ENCODE data around the gene FGF14. TPM values are rescaled to one million over a fixed set of nuclear protein-coding genes. Genes with fewer than 3 reads are reported as not detected.

The FGF14 gene
- total RNA-seq, 1 donor from 2014 or later: 1.7 TPM

DNA sequence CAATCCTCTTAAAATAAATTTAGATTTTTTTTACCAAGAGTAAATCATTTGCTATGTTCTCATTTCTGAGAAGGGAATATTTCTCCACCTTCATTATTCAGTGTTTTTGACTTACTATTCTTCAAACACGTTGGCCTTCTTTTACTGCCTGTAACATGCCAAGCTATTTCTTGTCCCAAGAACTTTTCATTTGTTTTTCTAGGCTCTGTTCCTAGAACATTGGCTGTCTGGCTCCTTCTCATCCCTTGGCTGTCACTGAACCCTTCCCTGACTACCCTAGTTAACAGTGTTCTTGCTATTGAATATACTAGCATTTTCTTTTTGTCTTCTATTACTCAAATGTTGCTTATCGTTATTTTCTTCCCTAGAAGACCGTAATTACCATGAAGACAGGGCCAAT is 701.2 kb downstream of the FGF14 start:
- Mint-ChIP-seq H3K4me3 (no peak overlapping the region), H3K27me3 (ENCODE audit: low read depth) (peaks cover 19% of the 10 kb centered on the region), H3K36me3 (ENCODE audit: low read depth) (no peaks in the 10 kb centered on the region), H3K9me3 (no peaks in the 10 kb centered on the region), H3K4me1 (no peaks in the 10 kb centered on the region), H3K27ac (ENCODE audit: unreplicated experiment) (no peak overlapping the region)
- no peak for DNase-seq (ENCODE audit: low read depth, low spot score)
- TF ChIP-seq, protein P1, sequence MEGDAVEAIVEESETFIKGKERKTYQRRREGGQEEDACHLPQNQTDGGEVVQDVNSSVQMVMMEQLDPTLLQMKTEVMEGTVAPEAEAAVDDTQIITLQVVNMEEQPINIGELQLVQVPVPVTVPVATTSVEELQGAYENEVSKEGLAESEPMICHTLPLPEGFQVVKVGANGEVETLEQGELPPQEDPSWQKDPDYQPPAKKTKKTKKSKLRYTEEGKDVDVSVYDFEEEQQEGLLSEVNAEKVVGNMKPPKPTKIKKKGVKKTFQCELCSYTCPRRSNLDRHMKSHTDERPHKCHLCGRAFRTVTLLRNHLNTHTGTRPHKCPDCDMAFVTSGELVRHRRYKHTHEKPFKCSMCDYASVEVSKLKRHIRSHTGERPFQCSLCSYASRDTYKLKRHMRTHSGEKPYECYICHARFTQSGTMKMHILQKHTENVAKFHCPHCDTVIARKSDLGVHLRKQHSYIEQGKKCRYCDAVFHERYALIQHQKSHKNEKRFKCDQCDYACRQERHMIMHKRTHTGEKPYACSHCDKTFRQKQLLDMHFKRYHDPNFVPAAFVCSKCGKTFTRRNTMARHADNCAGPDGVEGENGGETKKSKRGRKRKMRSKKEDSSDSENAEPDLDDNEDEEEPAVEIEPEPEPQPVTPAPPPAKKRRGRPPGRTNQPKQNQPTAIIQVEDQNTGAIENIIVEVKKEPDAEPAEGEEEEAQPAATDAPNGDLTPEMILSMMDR (conservative IDR thresholded peaks at IDR 0.05): no peak

DNA sequence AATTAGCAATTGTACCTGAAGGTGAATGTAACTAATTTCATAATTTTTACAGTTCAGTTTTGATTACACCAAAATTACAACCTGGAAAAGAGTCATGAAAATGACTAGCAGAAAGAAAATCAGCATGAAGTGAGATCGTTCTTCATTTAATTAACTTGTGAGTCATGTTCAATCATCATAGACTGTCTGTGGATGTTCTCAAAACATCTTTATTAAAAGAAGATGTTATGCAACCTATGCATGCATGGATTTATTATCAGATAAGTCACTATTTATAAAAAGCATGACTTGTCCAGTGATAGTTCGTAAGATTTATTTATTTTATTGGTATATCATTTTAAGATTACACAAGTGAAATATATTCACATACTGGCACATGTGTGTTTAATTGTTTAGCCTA is 703.4 kb downstream of the FGF14 start:
- H3K27me3 Mint-ChIP-seq (ENCODE audit: low read depth): peaks cover 33% of the 10 kb centered on the region
- no peaks in the 10 kb centered on the region for H3K9me3 Mint-ChIP-seq
- H3K4me3 Mint-ChIP-seq: no peak overlapping the region
- no peak overlapping the region for H3K27ac Mint-ChIP-seq (ENCODE audit: unreplicated experiment)
- TF ChIP-seq, protein P1 (conservative IDR thresholded peaks at IDR 0.05): no peak
- no peaks in the 10 kb centered on the region for H3K4me1 Mint-ChIP-seq
- DNase-seq (ENCODE audit: low read depth, low spot score): no peak
- no peaks in the 10 kb centered on the region for H3K36me3 Mint-ChIP-seq (ENCODE audit: low read depth)

DNA sequence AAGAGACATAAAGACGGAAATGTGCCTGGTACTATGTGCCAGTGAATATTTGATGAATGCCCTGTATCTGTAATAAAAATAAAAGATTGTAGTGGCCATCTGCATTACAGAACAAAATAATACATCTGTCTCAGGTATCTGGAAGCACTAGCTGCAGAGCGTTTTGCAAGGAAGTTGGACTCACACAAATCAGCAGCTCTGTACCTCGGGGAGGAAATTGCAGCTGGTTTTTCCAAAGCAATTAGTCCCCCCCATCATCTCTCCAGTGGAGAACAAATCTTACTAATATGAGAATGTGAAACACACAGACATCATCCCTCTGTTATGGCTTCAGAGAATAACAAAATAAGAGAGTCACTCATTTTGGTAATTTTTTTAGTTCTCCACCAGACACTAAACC is 704.1 kb downstream of the FGF14 start:
- no peak overlapping the region for H3K27ac Mint-ChIP-seq (ENCODE audit: unreplicated experiment)
- no peak overlapping the region for H3K4me3 Mint-ChIP-seq
- DNase-seq (ENCODE audit: low read depth, low spot score): no peak
- TF ChIP-seq, protein P1 (conservative IDR thresholded peaks at IDR 0.05): no peak
- no peaks in the 10 kb centered on the region for H3K4me1 Mint-ChIP-seq
- H3K36me3 Mint-ChIP-seq (ENCODE audit: low read depth): no peaks in the 10 kb centered on the region
- peaks cover 37% of the 10 kb centered on the region for H3K27me3 Mint-ChIP-seq (ENCODE audit: low read depth)
- no peaks in the 10 kb centered on the region for H3K9me3 Mint-ChIP-seq

DNA sequence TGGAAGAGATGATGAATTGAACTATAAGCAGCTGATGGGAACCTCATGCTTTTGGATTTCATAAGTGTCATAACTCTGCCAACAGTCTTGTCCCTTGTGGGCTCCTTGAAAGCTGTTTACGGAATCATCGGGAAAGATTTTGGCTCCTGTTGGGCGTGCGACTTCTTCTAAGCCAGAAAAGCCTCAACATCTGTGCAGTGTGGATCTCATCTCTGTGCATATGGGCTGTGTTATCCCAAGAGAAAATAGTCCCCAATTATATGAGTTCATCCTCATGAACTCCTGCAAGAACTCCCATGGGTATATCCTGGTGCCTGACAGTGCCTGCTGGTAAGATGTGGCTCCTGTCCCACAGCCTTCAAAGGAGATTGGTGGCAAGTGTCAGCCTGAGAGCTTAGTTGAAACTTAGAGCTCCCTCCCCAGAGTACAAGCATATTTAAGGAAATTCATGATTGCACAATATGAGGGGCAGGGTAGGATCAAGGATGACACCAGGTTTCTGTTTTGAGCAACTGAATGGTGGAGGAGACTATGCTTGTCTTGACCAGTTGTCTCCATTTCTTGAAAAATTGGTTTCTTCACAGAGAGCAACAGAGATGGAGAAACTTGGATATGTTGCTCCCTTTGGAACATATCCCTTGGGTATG is 705.9 kb downstream of the FGF14 start:
- Mint-ChIP-seq H3K4me3 (no peak overlapping the region), H3K36me3 (ENCODE audit: low read depth) (no peaks in the 10 kb centered on the region), H3K9me3 (no peaks in the 10 kb centered on the region), H3K27me3 (ENCODE audit: low read depth) (peaks cover 47% of the 10 kb centered on the region), H3K4me1 (no peaks in the 10 kb centered on the region), H3K27ac (ENCODE audit: unreplicated experiment) (no peak overlapping the region)
- no peak for DNase-seq (ENCODE audit: low read depth, low spot score)
- TF ChIP-seq, protein P1 (conservative IDR thresholded peaks at IDR 0.05): no peak

DNA sequence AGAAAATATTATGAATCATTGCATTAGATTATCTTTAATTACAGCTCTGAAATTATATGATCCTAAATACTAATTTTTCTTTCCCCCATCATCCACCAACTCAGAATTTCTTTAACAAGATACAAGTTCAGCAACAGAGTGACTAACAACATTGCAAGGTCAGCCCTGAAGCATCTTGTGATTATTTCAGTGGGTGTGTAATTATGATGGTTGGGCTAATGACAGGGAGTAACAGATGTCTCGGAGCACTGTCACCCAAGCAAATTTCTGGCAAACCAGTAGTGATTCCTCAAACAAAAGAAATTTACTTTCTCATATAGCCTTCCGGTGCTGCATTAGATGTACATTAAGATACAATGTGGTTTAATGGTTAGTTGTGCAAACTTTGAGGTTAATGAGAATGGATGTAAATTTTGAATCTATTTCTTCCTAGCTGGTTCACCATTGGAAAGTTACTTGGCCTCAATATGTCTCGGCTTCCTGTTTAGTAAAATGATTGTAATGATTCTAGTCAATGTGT is 710.4 kb downstream of the FGF14 start:
- H3K9me3 Mint-ChIP-seq: no peaks in the 10 kb centered on the region
- no peak for DNase-seq (ENCODE audit: low read depth, low spot score)
- no peak overlapping the region for H3K4me3 Mint-ChIP-seq
- no peaks in the 10 kb centered on the region for H3K36me3 Mint-ChIP-seq (ENCODE audit: low read depth)
- H3K27me3 Mint-ChIP-seq (ENCODE audit: low read depth): peaks cover 59% of the 10 kb centered on the region
- TF ChIP-seq, protein P1 (conservative IDR thresholded peaks at IDR 0.05): no peak
- H3K27ac Mint-ChIP-seq (ENCODE audit: unreplicated experiment): no peak overlapping the region
- no peaks in the 10 kb centered on the region for H3K4me1 Mint-ChIP-seq

Data from neural crest cell (in vitro differentiated cells).